IPS-15b (cell line): ENCODE data around the gene ABCA10.
"Not testable (repeated sequence)": the region's sequence is repeated elsewhere in the genome, so short reads cannot be mapped to it uniquely, and the experiment has no call there.

ENCODE experiments used
- H3K27me3 ChIP-seq: one replicate; pipeline ENCODE4 v1.6.1; 2013; ENCODE audit warnings: low read length; ENCODE audit not compliant: control insufficient read depth, insufficient read depth
- H3K36me3 ChIP-seq: one replicate; pipeline ENCODE4 v1.6.1; 2013; ENCODE audit warnings: low read length; ENCODE audit not compliant: control insufficient read depth, insufficient read depth
- H3K4me1 ChIP-seq: one replicate; pipeline ENCODE4 v1.6.1; 2013; ENCODE audit warnings: mild to moderate bottlenecking, low read length; ENCODE audit not compliant: control insufficient read depth, insufficient read depth
- H3K4me3 ChIP-seq: one replicate; pipeline ENCODE4 v1.5.1; 2013; ENCODE audit warnings: low read depth, low read length
- H3K9ac ChIP-seq: one replicate; pipeline ENCODE4 v1.6.1; 2013; ENCODE audit warnings: low read depth, mild to moderate bottlenecking, low read length
- H3K9me3 ChIP-seq: one replicate; pipeline ENCODE4 v1.6.1; 2013; ENCODE audit warnings: mild to moderate bottlenecking, low read length; ENCODE audit not compliant: control insufficient read depth, insufficient read depth

The ABCA10 gene

GRCh38 chr17:69228576-69228975 is at the start of gene ABCA10:
TSS of gene ABCA10 (minus strand) at chr17:69228824. CDS start at chr17:69225358, 3,466 bp downstream.
- H3K4me1 ChIP-seq: no peaks in the 10 kb centered on the region
- H3K4me3 ChIP-seq: no peak within 1 kb of the TSS
- H3K9me3 ChIP-seq: no peaks in the 10 kb centered on the region
- no peaks in the 10 kb centered on the region for H3K27me3 ChIP-seq
- no peak within 1 kb of the TSS for H3K9ac ChIP-seq
- H3K36me3 ChIP-seq: no peaks in the 10 kb centered on the region

- H3K4me3 ChIP-seq, H3K4me1 ChIP-seq, H3K9me3 ChIP-seq, H3K9ac ChIP-seq, H3K36me3 ChIP-seq, H3K27me3 ChIP-seq: not testable (repeated sequence)
These were observed 47.7 kb upstream of the ABCA10 start for GRCh38 chr17:69276279-69276678.

DNA sequence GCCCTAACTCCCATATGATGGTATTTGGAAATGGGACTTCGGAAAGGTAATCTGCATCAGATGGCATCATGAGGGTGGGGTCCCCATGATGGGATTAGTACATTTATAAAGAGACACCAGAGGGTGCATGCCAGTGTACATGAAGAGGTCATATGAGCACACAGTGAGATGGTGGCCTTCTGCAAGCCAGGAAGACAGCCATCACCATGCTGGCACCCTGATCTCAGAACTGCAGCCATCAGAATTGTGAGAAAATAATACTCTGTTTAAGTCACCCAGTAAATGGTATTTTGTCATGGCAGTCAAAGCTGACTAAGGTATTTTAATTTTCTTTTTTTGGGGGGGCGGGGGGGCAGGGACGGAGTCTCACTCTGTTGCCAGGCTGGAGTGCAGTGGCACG is 47.1 kb upstream of the ABCA10 start:
- H3K36me3 ChIP-seq: no peaks in the 10 kb centered on the region
- no peaks in the 10 kb centered on the region for H3K27me3 ChIP-seq
- H3K9ac ChIP-seq: no peak overlapping the region
- no peaks in the 10 kb centered on the region for H3K9me3 ChIP-seq
- H3K4me3 ChIP-seq: no peak overlapping the region
- H3K4me1 ChIP-seq: no peaks in the 10 kb centered on the region

DNA sequence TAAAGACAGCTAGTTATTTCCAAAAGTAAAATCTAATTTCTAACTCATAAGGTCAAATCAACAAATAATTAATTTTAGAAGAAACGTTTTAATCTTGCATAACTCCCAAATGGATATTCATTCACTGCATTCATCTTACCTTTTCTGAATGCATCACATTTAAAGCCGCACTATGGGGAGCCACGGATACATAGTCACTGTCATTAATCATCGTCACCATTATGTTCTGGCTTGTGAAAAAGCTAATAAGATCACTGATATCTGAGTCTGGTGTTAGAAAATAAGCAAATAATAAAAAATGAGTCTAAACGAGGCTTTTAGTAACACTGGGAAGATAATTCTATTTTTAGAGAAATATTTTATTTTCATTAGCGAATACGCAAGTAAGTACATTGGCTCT is 42.4 kb upstream of the ABCA10 start:
- H3K9ac ChIP-seq: no peak overlapping the region
- no peaks in the 10 kb centered on the region for H3K9me3 ChIP-seq
- no peak overlapping the region for H3K4me3 ChIP-seq
- H3K27me3 ChIP-seq: no peaks in the 10 kb centered on the region
- H3K36me3 ChIP-seq: no peaks in the 10 kb centered on the region
- no peaks in the 10 kb centered on the region for H3K4me1 ChIP-seq

- Histone ChIP-seq H3K4me3 (no peak overlapping the region), H3K9me3 (no peaks in the 10 kb centered on the region), H3K36me3 (no peaks in the 10 kb centered on the region), H3K4me1 (no peaks in the 10 kb centered on the region), H3K27me3 (no peaks in the 10 kb centered on the region), H3K9ac (no peak overlapping the region)
These were observed 40.7 kb upstream of the ABCA10 start for GRCh38 chr17:69269131-69269998.

- Histone ChIP-seq H3K9me3 (no peaks in the 10 kb centered on the region), H3K4me3 (no peak overlapping the region), H3K4me1 (no peaks in the 10 kb centered on the region), H3K9ac (no peak overlapping the region), H3K27me3 (no peaks in the 10 kb centered on the region), H3K36me3 (no peaks in the 10 kb centered on the region)
These were observed 40.0 kb upstream of the ABCA10 start for GRCh38 chr17:69268543-69269014.

GRCh38 chr17:69267219-69267618 is 38.6 kb upstream of the ABCA10 start:
- H3K27me3 ChIP-seq: no peaks in the 10 kb centered on the region
- H3K4me3 ChIP-seq: no peak overlapping the region
- no peaks in the 10 kb centered on the region for H3K9me3 ChIP-seq
- H3K9ac ChIP-seq: no peak overlapping the region
- no peaks in the 10 kb centered on the region for H3K36me3 ChIP-seq
- no peaks in the 10 kb centered on the region for H3K4me1 ChIP-seq

- H3K4me1 ChIP-seq: no peaks in the 10 kb centered on the region
- H3K9ac ChIP-seq: no peak overlapping the region
- H3K4me3 ChIP-seq: no peak overlapping the region
- H3K27me3 ChIP-seq: no peaks in the 10 kb centered on the region
- H3K9me3 ChIP-seq: no peaks in the 10 kb centered on the region
- H3K36me3 ChIP-seq: no peaks in the 10 kb centered on the region
These were observed 37.2 kb upstream of the ABCA10 start for GRCh38 chr17:69265873-69266272.

DNA sequence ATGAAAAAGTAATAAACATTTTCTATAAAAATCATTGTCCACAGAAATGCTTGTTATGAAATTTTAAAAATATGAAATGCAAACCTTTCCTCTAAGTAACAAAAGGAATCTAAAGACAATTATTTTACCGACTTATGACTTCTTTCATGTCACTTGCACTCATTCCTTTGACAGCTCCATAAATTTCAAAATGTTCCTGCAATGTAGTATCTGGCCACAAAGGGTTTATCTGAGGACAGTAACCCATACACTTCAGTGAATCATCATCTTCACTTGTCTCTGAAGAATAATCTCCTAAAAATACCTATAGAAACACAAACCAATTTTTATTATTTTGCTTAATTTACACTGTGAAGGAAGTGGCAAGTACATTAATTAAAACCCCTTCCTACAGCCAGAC is 25.6 kb upstream of the ABCA10 start:
- no peak overlapping the region for H3K9ac ChIP-seq
- no peaks in the 10 kb centered on the region for H3K27me3 ChIP-seq
- H3K4me1 ChIP-seq: no peaks in the 10 kb centered on the region
- H3K36me3 ChIP-seq: no peaks in the 10 kb centered on the region
- no peaks in the 10 kb centered on the region for H3K9me3 ChIP-seq
- H3K4me3 ChIP-seq: no peak overlapping the region

- H3K4me1 ChIP-seq: no peaks in the 10 kb centered on the region
- H3K36me3 ChIP-seq: no peaks in the 10 kb centered on the region
- no peak overlapping the region for H3K9ac ChIP-seq
- H3K27me3 ChIP-seq: no peaks in the 10 kb centered on the region
- no peaks in the 10 kb centered on the region for H3K9me3 ChIP-seq
- no peak overlapping the region for H3K4me3 ChIP-seq
These were observed 22.0 kb upstream of the ABCA10 start for GRCh38 chr17:69250641-69251040.

DNA sequence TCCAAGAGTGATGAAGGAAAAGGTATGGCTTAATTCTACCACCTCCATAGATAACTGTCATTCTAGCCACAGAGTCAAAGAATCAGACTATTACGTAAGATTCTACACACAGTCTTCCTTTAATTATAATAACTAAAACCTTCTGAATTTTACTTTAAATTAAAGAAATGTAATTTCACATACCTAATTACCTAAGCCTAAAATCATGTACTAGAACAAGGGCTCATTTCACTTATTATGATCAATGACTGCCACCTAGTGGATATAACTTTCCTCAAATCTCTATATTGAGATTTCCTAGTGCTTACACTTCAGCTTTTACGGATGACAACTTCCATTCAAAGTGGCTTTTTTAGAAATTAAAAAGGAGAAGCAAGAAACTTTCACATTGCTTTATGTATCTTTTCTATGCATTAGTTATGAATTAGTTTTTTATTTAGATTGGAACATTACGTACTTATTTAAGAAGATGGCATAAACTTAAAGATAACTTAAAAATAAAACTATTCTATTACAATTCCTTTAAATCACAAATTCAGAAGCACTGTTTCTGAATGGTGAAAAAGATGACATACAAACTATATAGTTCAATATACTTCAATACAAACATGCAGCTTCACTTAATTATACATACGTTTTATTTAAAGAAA is 18.2 kb upstream of the ABCA10 start:
- no peaks in the 10 kb centered on the region for H3K36me3 ChIP-seq
- H3K4me3 ChIP-seq: no peak overlapping the region
- H3K9me3 ChIP-seq: no peaks in the 10 kb centered on the region
- H3K27me3 ChIP-seq: no peaks in the 10 kb centered on the region
- no peaks in the 10 kb centered on the region for H3K4me1 ChIP-seq
- H3K9ac ChIP-seq: no peak overlapping the region

GRCh38 chr17:69246202-69246601 is 17.6 kb upstream of the ABCA10 start:
- Histone ChIP-seq H3K27me3 (no peaks in the 10 kb centered on the region), H3K4me1 (no peaks in the 10 kb centered on the region), H3K36me3 (no peaks in the 10 kb centered on the region), H3K9ac (no peak overlapping the region), H3K9me3 (no peaks in the 10 kb centered on the region), H3K4me3 (no peak overlapping the region)
